ENCODE data around the gene PRSS38.

The PRSS38 gene

GRCh38 chr1:227779685-227780084, 35.8 kb upstream of the PRSS38 start:
- no peak for DNase-seq

GRCh38 chr1:227780101-227781044, 35.1 kb upstream of the PRSS38 start:
- no peak for DNase-seq

- no peak for DNase-seq
These were observed 34.1 kb upstream of the PRSS38 start for GRCh38 chr1:227781314-227781930.

GRCh38 chr1:227782226-227782625, 33.2 kb upstream of the PRSS38 start:
- DNase-seq: no peak

GRCh38 chr1:227785094-227785804, 30.2 kb upstream of the PRSS38 start:
- DNase-seq: no peak

- DNase-seq: no peak
These were observed 29.4 kb upstream of the PRSS38 start for GRCh38 chr1:227785805-227786671.

- DNase-seq: no peak
These were observed 28.6 kb upstream of the PRSS38 start for GRCh38 chr1:227786673-227787512.

GRCh38 chr1:227787513-227788270, 27.8 kb upstream of the PRSS38 start:
- peak; percentile 92 for DNase-seq

GRCh38 chr1:227788271-227789083, 27.0 kb upstream of the PRSS38 start:
- peak; percentile 37 for DNase-seq

GRCh38 chr1:227789084-227790033, 26.1 kb upstream of the PRSS38 start:
- no peak for DNase-seq

- no peak for DNase-seq
These were observed 25.5 kb upstream of the PRSS38 start for GRCh38 chr1:227790034-227790400.

GRCh38 chr1:227790868-227791267, 24.6 kb upstream of the PRSS38 start:
- no peak for DNase-seq

- no peak for DNase-seq
These were observed 23.9 kb upstream of the PRSS38 start for GRCh38 chr1:227791425-227792143.

GRCh38 chr1:227792216-227793078, 23.0 kb upstream of the PRSS38 start:
- no peak for DNase-seq

GRCh38 chr1:227793079-227793947, 22.2 kb upstream of the PRSS38 start:
- DNase-seq: no peak

Data from DMS79 (cell line).